Amniotic epithelial cell (primary cell): ENCODE results near the gene CFTR.
A peak's percentile ranks its signal among the peaks of the same experiment; 100 is the strongest.
"Not testable (repeated sequence)": the region's sequence is repeated elsewhere in the genome, so short reads cannot be mapped to it uniquely, and the experiment has no call there.

Experiments
- DNase-seq: peaks from one replicate; pipeline ENCODE4 v3.0.0-alpha.2; 2010; ENCODE audit warnings: low read depth

CFTR gene

GRCh38 chr7:117502331-117502730 is 22.5 kb downstream of the CFTR start:
- DNase-seq, result no peak

DNA sequence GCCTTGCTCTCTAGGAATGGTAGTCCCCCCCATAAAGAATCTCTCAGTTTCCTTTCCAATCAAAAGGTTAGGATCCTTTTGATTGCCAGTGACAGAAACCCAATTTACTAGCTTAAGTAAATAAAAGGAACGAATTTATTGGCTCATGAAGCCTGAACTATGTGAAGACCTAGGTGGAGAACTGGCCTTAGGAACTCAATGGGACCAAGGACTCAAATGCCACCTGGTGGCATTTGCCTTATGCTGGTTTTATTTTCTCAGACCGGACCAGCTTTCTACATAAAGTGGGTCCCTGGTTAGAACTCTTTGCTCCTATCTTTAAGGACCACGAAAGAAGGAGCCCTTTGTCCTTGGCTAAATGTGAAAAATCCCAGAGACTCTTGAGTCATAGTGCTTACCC is 25.4 kb downstream of the CFTR start:
- no peak for DNase-seq

GRCh38 chr7:117508676-117509075 is 28.9 kb downstream of the CFTR start:
- no peak for DNase-seq

DNA sequence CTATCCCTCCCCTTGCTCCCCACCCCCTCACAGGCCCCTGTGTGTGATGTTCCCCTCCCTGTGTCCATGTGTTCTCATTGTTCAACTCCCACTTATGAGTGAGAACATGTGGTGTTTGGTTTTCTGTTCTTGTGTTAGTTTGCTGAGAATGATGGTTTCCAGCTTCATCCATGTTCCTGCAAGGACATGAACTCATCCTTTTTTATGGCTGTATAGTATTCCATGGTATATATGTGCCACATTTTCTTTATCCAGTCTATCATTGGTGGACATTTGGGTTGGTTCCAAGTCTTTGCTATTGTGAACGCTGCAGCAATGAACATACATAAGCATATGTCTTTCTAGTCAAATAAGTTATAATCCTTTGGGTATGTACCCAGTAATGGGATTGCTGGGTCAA is 37.4 kb downstream of the CFTR start:
- DNase-seq, result not testable (repeated sequence)

DNA sequence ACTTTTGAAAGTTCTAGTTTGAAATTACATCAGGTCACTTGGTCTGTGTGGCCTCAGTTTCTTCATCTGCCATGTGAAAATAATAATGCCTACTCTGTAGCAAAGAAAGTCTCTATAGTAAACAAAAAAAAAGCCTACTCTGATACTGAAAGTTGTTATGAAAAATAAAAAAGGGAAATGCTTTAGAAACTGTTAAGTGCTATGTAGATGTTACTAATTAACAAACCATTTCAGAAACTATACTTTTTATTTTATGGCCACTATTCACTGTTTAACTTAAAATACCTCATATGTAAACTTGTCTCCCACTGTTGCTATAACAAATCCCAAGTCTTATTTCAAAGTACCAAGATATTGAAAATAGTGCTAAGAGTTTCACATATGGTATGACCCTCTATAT is 50.6 kb downstream of the CFTR start:
- DNase-seq, result no peak

DNA sequence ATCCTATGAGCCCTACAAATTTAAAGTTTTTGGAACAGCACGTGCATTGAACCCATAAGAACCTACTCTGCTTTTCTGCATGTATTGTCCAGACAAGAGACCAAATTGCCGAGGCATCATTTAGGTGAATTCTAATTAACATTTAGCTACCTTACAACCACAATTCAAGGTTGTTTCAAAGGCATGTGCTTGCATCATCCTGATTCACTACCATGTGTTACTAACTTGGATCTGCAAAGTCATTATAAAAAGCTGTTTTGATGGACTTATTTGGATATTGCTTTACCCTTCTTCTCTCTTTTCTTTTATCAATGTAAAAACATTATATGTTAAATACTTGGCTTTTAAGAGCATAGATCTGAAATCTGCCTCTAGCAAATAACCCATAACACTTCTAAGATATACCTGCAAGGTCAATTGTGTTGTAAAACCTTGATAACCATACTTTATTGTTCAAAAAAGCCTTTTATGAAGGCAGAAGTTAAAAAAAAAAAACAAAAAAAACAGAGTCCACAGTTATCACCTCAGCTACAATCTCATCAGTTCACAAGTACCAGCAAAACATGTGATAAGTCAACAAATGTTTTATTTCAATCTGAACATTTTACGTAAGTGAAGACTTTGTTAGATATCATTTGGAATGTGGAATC is 51.9 kb downstream of the CFTR start:
- DNase-seq, result peak; percentile 30

DNA sequence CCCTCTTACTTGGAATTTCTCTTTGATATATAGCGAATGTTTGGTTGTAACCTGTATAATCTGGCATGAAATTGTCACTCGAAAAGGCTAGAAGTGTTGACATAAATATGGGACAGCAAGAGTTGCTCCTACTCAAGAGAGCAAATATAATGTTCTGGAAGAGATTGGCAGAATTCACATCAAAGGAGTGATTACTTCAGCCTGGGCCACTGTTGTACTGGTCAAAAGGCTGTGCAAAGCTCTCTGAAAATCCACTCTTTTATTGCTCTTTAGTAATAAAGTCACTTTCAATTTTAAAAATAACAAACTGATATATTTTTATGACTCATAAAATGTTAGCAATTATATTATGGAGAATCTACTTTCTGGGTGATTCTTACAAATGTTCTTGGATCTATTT is 58.2 kb downstream of the CFTR start:
- no peak for DNase-seq

- no peak for DNase-seq
Measured at GRCh38 chr7:117544061-117544460, 64.2 kb downstream of the CFTR start.

DNA sequence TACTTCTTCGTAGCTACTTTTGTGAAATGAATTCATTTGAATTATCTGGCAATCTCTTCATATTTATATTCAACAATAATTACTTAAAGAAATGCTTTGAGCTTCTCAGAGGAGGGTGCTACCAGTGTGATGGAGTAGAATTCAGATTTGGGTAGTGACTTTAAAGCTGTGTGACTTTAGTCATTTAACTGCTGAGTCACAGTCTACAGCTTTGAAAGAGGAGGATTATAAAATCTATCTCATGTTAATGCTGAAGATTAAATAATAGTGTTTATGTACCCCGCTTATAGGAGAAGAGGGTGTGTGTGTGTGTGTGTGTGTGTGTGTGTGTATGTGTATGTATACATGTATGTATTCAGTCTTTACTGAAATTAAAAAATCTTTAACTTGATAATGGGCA is 68.2 kb downstream of the CFTR start:
- DNase-seq, result no peak

- no peak for DNase-seq
Measured at GRCh38 chr7:117550625-117551024, 70.8 kb downstream of the CFTR start.

DNA sequence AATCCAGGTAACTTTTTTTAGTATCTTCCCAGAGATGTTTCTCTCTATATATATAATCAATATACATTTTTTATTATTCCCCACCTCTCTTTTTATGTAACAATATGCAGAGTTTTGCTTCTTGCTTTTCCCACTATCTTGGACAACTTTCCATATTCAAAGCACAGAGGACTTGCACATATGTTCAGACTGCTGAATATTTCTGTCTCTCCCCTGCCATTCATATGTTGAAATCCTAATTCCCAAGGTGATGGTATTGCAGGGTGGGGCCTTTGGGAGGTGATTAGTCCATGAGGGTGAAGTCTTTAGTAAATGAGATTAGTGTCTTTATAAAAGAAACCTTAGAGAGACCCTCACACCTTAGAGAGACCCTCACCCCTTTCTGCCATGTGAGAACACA is 72.8 kb downstream of the CFTR start:
- DNase-seq, result no peak

DNA sequence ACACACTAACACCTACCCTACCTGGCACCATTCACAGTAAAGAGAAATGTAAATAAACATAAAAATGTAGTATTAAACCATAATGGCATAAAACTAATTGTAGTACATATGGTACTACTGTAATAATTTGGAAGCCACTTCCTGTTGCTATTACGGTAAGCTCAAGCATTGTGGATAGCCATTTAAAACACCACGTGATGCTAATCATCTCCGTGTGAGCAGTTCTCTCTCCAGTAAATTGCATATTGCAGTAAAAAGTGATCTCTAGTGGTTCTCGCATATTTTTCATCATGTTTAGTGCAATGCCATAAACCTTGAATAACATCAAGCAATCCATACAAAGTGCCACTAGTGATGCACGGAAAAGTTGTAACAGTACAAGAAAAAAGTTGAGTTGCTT is 75.4 kb downstream of the CFTR start:
- no peak for DNase-seq

DNA sequence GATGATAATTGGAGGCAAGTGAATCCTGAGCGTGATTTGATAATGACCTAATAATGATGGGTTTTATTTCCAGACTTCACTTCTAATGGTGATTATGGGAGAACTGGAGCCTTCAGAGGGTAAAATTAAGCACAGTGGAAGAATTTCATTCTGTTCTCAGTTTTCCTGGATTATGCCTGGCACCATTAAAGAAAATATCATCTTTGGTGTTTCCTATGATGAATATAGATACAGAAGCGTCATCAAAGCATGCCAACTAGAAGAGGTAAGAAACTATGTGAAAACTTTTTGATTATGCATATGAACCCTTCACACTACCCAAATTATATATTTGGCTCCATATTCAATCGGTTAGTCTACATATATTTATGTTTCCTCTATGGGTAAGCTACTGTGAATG is 79.6 kb downstream of the CFTR start:
- DNase-seq, result no peak

GRCh38 chr7:117560030-117560429 is 80.2 kb downstream of the CFTR start:
- DNase-seq, result no peak

DNA sequence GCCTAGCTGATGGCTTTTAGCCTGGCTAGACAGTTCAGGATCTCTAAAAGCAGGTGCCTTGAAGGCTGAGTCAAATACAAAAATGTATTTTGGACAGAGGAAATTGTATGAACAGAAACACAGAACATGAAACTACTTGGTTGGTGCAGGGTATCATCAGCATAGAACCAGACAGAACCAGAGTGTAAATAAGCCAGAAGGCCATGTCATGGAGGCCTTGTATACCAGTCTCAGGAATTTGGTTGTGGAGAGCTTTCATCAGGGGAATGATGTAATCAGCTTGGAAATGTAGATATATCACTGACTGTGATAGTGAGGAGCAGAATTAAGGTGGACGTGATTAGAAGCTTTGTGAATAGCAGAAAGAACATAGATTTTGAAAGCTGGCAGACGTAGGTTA is 82.9 kb downstream of the CFTR start:
- peak; percentile 69 for DNase-seq

GRCh38 chr7:117564080-117564479 is 84.3 kb downstream of the CFTR start:
- DNase-seq, result peak; percentile 31

GRCh38 chr7:117564627-117565026 is 84.8 kb downstream of the CFTR start:
- no peak for DNase-seq

GRCh38 chr7:117565226-117565625 is 85.4 kb downstream of the CFTR start:
- no peak for DNase-seq

DNA sequence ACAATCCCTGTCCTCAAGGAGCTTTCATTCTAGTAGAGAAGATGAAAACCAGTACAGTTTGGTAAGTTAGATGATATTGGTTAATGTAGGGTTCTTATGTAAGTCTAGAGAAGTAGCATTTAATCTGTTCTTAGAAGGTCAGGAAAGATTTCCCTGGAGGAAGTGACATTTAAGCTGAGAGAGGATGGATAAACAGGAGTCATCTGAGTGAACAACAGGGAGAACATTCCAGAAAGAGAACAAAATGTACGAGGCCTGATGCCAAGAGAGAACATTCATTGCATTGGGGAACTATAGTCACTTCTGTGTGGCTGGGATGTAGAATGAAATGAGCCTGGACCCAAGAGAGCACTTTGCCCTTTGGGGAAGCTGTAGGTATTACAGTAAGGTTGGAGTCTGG is 88.0 kb downstream of the CFTR start:
- DNase-seq, result peak; percentile 47

DNA sequence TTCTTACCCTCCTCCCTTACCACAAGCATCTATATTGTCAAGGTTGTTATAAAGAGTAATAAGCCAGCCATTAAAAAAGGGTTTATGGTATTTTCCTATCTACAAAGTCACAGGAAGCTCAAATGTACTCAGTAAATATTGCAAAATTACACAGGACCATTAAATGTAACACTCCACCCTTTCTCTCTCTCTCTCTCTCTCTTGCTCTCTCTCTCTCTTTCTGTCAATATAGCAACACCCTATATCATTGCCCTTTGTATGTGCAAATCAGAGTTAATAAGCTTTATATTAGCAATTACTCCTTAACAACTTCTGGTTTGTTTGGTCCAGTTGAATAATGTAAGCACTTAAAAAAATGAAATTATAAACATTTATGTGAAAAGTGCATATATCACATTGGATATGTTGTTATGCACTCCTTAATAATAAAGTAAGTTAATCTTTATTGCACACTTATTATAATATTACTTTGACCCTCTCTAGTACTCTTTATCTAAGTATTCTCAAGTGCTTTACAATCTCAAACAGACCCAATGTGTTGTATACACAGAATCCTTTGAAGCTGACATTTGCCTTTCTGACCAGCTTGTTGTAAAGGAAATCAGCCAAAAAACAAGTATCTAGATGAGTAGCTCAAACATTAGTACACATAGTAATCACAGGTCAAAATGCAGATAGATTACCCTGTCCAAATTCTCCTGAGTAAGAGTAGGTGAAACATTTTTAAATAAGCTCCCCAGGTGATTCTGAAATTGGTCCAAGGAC is 93.2 kb downstream of the CFTR start:
- no peak for DNase-seq

- DNase-seq, result no peak
Measured at GRCh38 chr7:117581424-117581823, 101.6 kb downstream of the CFTR start.

- peak; percentile 99 for DNase-seq
Measured at GRCh38 chr7:117582219-117582704, 102.4 kb downstream of the CFTR start.

DNA sequence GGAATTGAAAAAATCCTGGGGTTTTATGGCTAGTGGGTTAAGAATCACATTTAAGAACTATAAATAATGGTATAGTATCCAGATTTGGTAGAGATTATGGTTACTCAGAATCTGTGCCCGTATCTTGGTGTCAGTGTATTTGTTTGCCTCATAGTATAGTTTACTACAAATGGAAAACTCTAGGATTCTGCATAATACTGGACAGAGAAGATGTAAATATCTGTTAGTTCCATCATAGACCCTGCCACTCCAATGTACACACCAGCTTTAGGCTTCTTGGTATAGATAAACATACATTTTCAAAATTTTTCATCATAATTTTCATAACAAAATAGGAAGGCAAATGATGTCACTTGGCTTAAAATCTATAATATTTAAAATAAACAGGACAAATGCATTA is 108.1 kb downstream of the CFTR start:
- no peak for DNase-seq

DNA sequence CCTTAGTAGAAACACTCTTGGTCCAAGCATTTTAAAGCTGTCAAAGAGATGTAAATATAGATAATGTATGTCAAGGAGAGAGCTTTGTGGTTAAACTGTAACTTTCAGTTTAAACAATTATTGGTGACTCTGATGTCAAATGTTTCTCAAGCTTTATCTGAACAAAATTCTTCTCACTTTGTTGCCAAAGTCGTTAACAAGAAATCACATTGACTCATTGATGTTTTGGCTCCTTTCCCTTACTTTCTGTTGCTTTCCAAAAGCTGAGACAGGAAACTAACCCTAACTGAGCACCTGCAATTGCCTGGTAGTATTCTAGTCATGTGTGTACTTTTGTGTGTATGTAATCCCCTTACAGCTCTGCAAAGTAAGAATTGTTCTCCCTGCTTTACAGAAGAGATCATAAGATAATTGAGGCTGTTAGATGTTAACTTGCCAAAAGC is 108.5 kb downstream of the CFTR start:
- peak; percentile 61 for DNase-seq
